Calu3 (cell line): ENCODE data around the gene WFIKKN2. TPM values are rescaled to one million over a fixed set of nuclear protein-coding genes. Genes with fewer than 3 reads are reported as not detected.
"Not testable (repeated sequence)": the region's sequence is repeated elsewhere in the genome, so short reads cannot be mapped to it uniquely, and the experiment has no call there.

ENCODE experiments used
- BruUV-seq: library from RNA; stranded (reverse); fragments of 400-500 nt; replicated peaks from 2 replicates; lab custom pipeline; 2021; lab: Mats Ljungman, UMichigan
- CTCF ChIA-PET: fragments of 300-600 bp; sonication (Branson Sonifier 250); formaldehyde crosslinking; loops from one replicate; lab custom pipeline; 2022; ENCODE audit warnings: antibody characterized with exemption; lab: Charles Lee
- DNase-seq: peaks from one replicate; pipeline ENCODE4 v3.0.0; 2022
- H3K27ac Mint-ChIP-seq: one replicate; pipeline ENCODE4 v1.8.0; 2022; ENCODE audit warnings: mixed read lengths; ENCODE audit not compliant: unreplicated experiment
- H3K27me3 Mint-ChIP-seq: one replicate; pipeline ENCODE4 v1.8.0; 2022; ENCODE audit warnings: mixed read lengths; ENCODE audit not compliant: unreplicated experiment
- H3K36me3 Mint-ChIP-seq: one replicate; pipeline ENCODE4 v1.8.0; 2022; ENCODE audit warnings: mild to moderate bottlenecking, moderate library complexity, mixed read lengths; ENCODE audit not compliant: insufficient read depth, unreplicated experiment
- H3K4me1 Mint-ChIP-seq: one replicate; pipeline ENCODE4 v1.8.0; 2022; ENCODE audit warnings: mild to moderate bottlenecking, low read depth, mixed read lengths; ENCODE audit not compliant: unreplicated experiment
- H3K4me3 Mint-ChIP-seq: one replicate; pipeline ENCODE4 v1.8.0; 2022; ENCODE audit warnings: mild to moderate bottlenecking, low read depth, moderate library complexity, mixed read lengths; ENCODE audit not compliant: unreplicated experiment
- H3K9me3 Mint-ChIP-seq: one replicate; pipeline ENCODE4 v1.8.0; 2022; ENCODE audit warnings: low read depth, mixed read lengths; ENCODE audit not compliant: unreplicated experiment
- CTCF ChIP-seq: fragments of 200-600 bp; IDR thresholded peaks from one replicate; pipeline ENCODE4 v1.8.0; 2022; ENCODE audit warnings: antibody characterized with exemption; ENCODE audit not compliant: unreplicated experiment
- intact Hi-C: fragments of 100-400 bp; cut with micrococcal nuclease; formaldehyde crosslinking; loops from one replicate; pipeline ENCODE4 v1.10.0; 2022; ENCODE audit not compliant: unreplicated experiment
- total RNA-seq: library from RNA; stranded (reverse); gene quantifications from 2 replicates; pipeline ENCODE4 v1.2.3, GENCODE V29; 2022

The WFIKKN2 gene
- total RNA-seq, 1 experiment from 2014 or later: not detected

GRCh38 chr17:50853781-50854180, 18.4 kb downstream of the WFIKKN2 start:
- no TSS peak for BruUV-seq
- intact Hi-C loops: loop anchor here (1.0 kb wide), 1 partner anchor 9 kb away; no protein-coding TSS in a partner anchor
- Mint-ChIP-seq H3K9me3 (no peaks in the 10 kb centered on the region), H3K4me1 (peaks cover 19% of the 10 kb centered on the region), H3K4me3 (no peak overlapping the region), H3K36me3 (no peaks in the 10 kb centered on the region), H3K27me3 (no peaks in the 10 kb centered on the region), H3K27ac (no peak overlapping the region)
- TF ChIP-seq CTCF: no peak
- CTCF ChIA-PET: interaction anchor here (0.8 to 3.4 kb wide), 8 partner anchors 10 to 101 kb away, joined by 3 to 57 read pairs (median 14); partner anchors contain the start of gene TOB1
- DNase-seq: no peak

GRCh38 chr17:50855708-50856330, 20.4 kb downstream of the WFIKKN2 start:
- no peak overlapping the region for H3K4me3 Mint-ChIP-seq
- TF ChIP-seq CTCF: no peak
- H3K27me3 Mint-ChIP-seq: no peaks in the 10 kb centered on the region
- no peak overlapping the region for H3K27ac Mint-ChIP-seq
- H3K36me3 Mint-ChIP-seq: peaks cover 8% of the 10 kb centered on the region
- peaks cover 19% of the 10 kb centered on the region for H3K4me1 Mint-ChIP-seq
- no peaks in the 10 kb centered on the region for H3K9me3 Mint-ChIP-seq
- CTCF ChIA-PET: interaction anchor here (0.6 to 1.8 kb wide), 4 partner anchors 36 to 895 kb away, joined by 4 to 5 read pairs (median 5); no protein-coding TSS in a partner anchor
- intact Hi-C loops: no loop called here
- DNase-seq: no peak
- BruUV-seq: no TSS peak

GRCh38 chr17:50856431-50856830, 21.0 kb downstream of the WFIKKN2 start:
- BruUV-seq: no TSS peak
- Mint-ChIP-seq H3K4me1 (peaks cover 22% of the 10 kb centered on the region), H3K27ac (no peak overlapping the region), H3K4me3 (no peak overlapping the region), H3K9me3 (no peaks in the 10 kb centered on the region), H3K27me3 (no peaks in the 10 kb centered on the region), H3K36me3 (peaks cover 14% of the 10 kb centered on the region)
- no peak for DNase-seq
- no peak for TF ChIP-seq CTCF
- CTCF ChIA-PET: interaction anchor here (1.3 to 1.8 kb wide), 2 partner anchors 36 to 99 kb away, joined by 5 read pairs; no protein-coding TSS in a partner anchor
- intact Hi-C loops: no loop called here

DNA sequence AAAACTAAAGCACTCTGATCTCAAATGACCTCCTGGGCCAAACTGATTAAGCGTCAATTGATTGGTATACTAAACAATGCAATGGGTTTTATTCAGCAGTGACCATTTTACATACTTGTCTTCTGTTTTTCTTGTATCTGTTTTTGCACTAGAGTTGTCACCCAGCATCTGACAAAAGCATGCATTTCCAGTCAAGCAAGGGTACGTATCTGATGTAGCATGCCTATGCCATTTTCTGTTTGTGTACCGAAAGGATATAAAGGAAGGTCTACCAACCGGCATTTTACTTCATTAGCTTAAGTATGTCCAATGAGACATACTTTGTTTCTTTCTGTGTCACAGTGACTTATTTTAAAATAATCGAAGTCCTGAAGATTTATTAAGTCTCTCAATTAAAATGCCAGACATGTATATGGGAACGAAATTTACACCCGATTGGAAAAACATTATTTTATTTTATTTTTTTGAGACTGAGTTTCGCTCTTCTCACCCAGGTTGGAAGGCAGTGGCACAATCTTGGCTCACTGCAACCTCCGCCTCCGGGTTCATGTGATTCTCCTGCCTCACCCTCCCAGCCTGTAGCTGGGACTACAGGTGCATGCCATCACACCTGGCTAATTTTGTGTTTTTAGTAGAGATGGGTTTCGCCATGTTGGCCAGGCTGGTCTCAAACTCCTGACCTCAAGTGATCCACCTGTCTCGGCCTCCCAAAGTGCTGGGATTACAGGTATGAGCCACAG, 23.3 kb downstream of the WFIKKN2 start:
- Mint-ChIP-seq H3K36me3 (peaks cover 34% of the 10 kb centered on the region), H3K27ac (no peak overlapping the region)
- BruUV-seq: no TSS peak

DNA sequence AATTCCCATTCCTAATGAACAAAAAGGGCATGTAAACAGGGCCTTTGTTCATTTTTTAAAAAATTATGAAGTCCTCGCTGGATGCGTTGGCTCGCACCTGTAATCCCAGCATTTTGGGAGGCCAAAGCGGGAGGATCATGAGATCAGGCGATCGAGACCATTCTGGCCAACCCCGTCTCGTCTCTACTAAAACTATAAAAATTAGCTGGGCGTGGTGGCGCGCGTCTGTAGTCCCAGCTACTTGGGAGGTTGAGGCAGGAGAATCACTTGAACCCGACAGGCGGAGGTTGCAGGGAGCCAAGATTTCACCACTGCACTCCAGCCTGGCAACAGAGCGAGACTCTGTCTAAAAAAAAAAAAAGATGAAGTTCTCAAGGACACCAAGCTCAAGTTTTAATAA, 24.3 kb downstream of the WFIKKN2 start:
- H3K27ac Mint-ChIP-seq, DNase-seq, H3K27me3 Mint-ChIP-seq, BruUV-seq, H3K9me3 Mint-ChIP-seq, H3K4me3 Mint-ChIP-seq: not testable (repeated sequence)
- peaks cover 45% of the 10 kb centered on the region for H3K36me3 Mint-ChIP-seq
- CTCF ChIA-PET: interaction anchor here (0.7 to 2.5 kb wide), 2 partner anchors 77 to 270 kb away, joined by 4 to 7 read pairs; no protein-coding TSS in a partner anchor
- H3K4me1 Mint-ChIP-seq: peaks cover 31% of the 10 kb centered on the region
- intact Hi-C loops: loop anchor here (10.0 kb wide), 1 partner anchor 295 kb away; the partner anchor contains the start of gene NME1

More for the DNA sequence above, 23.3 kb downstream of the WFIKKN2 start:
- intact Hi-C loops: no loop called here
- Mint-ChIP-seq H3K4me3 (no peak overlapping the region), H3K9me3 (no peaks in the 10 kb centered on the region), H3K27me3 (no peaks in the 10 kb centered on the region), H3K4me1 (peaks cover 22% of the 10 kb centered on the region)
- DNase-seq: no peak
- CTCF ChIA-PET: no interaction called here
- TF ChIP-seq CTCF: no peak
